GM12892 (cell line): ENCODE results near the gene NYAP2.

ENCODE experiments used
- POLR2A ChIP-seq: IDR thresholded peaks from 2 replicates; pipeline ENCODE4 v1.6.1; 2011; ENCODE audit warnings: low read depth, low read length, control low read depth
- TAF1 ChIP-seq: IDR thresholded peaks from 2 replicates; pipeline ENCODE4 v1.6.1; 2011; ENCODE audit warnings: low read depth, mild to moderate bottlenecking, control low read depth, low read length, borderline replicate concordance

GRCh38 chr2:225493420-225494099 lies 94.0 kb downstream of the NYAP2 start:
- TF ChIP-seq POLR2A = no peak
- no peak for TF ChIP-seq TAF1
